Body of pancreas (tissue), 4 donors: ENCODE data around the gene KIRREL3.

Experiments used
- POLR2A ChIP-seq, 3 donors: fragments of 450-650 bp; IDR thresholded peaks; one replicate each; pipeline ENCODE4 v1.6.1; 2016; ENCODE audit warnings: antibody characterized with exemption in 3 of 3, mild to moderate bottlenecking in 2 of 3
- TF ChIP-seq, protein P1 (sequence below), 7 experiments: fragments of 450-650 bp in 4 of 7; fragments of 200-600 bp in 3 of 7; sonication (generic) in 3 of 7; IDR thresholded peaks; one replicate each; pipeline ENCODE4 v1.5.1; 2016 to 2019; ENCODE audit warnings: antibody characterized with exemption in 7 of 7

DNA sequence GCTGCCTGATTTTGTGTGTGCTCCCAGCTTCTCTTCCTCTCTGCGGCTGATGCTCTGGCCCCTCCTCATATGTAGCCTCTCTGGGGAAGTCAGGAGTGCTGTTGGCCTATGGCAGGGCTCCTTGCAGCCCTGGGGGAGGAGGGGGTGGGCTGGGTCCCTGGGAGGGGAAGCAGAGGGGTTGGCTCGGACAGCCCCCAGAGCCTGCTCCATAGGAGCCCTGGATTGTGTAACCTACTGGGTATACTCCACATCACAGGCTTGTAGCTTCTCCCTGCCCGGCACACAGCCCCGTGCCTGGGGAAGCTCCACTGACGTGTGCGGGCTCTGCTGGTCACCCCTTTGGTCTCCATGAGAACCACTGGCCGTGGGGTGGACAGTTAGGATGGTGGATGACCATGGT lies 531.3 kb downstream of the KIRREL3 start:
- TF ChIP-seq, protein P1, sequence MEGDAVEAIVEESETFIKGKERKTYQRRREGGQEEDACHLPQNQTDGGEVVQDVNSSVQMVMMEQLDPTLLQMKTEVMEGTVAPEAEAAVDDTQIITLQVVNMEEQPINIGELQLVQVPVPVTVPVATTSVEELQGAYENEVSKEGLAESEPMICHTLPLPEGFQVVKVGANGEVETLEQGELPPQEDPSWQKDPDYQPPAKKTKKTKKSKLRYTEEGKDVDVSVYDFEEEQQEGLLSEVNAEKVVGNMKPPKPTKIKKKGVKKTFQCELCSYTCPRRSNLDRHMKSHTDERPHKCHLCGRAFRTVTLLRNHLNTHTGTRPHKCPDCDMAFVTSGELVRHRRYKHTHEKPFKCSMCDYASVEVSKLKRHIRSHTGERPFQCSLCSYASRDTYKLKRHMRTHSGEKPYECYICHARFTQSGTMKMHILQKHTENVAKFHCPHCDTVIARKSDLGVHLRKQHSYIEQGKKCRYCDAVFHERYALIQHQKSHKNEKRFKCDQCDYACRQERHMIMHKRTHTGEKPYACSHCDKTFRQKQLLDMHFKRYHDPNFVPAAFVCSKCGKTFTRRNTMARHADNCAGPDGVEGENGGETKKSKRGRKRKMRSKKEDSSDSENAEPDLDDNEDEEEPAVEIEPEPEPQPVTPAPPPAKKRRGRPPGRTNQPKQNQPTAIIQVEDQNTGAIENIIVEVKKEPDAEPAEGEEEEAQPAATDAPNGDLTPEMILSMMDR (IDR thresholded peaks at IDR 0.05) = no peak
- no peak for TF ChIP-seq POLR2A (IDR thresholded peaks at IDR 0.05)
